GM23248 (cell line): ENCODE results near the gene COX4I1. TPM values are rescaled to one million over a fixed set of nuclear protein-coding genes. Genes with fewer than 3 reads are reported as not detected.

Source experiments
- DNase-seq: peaks from one replicate; pipeline ENCODE4 v3.0.0-alpha.2; 2015
- H2AFZ ChIP-seq: fragments of 200-600 bp; sonication (generic); 2 replicates; pipeline ENCODE4 v1.6.1; 2016; ENCODE audit warnings: antibody characterized with exemption
- H3F3A ChIP-seq: fragments of 200-600 bp; sonication (generic); 2 replicates; pipeline ENCODE4 v1.6.1; 2016; ENCODE audit warnings: mild to moderate bottlenecking, antibody characterized with exemption, mixed run types; ENCODE audit not compliant: insufficient read depth
- H3K27ac ChIP-seq: fragments of 200-600 bp; sonication (generic); 2 replicates; pipeline ENCODE4 v1.5.1; 2016; ENCODE audit warnings: mild to moderate bottlenecking
- H3K27me3 ChIP-seq: fragments of 200-600 bp; sonication (generic); replicated peaks from 2 replicates; pipeline ENCODE4 v1.6.1; 2016; ENCODE audit warnings: mild to moderate bottlenecking; ENCODE audit not compliant: insufficient read depth
- H3K36me3 ChIP-seq: fragments of 200-600 bp; sonication (generic); 2 replicates; pipeline ENCODE4 v1.6.1; 2016; ENCODE audit warnings: low read depth, mild to moderate bottlenecking
- H3K4me1 ChIP-seq: fragments of 200-600 bp; sonication (generic); 2 replicates; pipeline ENCODE4 v1.6.1; 2016; ENCODE audit warnings: mild to moderate bottlenecking; ENCODE audit not compliant: insufficient read depth
- H3K4me2 ChIP-seq: fragments of 200-600 bp; sonication (generic); one replicate; pipeline ENCODE4 v1.6.1; 2016; ENCODE audit warnings: mild to moderate bottlenecking; ENCODE audit not compliant: unreplicated experiment
- H3K4me3 ChIP-seq: fragments of 200-600 bp; sonication (generic); 2 replicates; pipeline ENCODE4 v1.5.1; 2016; ENCODE audit warnings: mild to moderate bottlenecking
- H3K79me2 ChIP-seq: fragments of 200-600 bp; sonication (generic); 2 replicates; pipeline ENCODE4 v1.6.1; 2016; ENCODE audit warnings: mild to moderate bottlenecking; ENCODE audit not compliant: insufficient read depth
- H3K9ac ChIP-seq: fragments of 200-600 bp; sonication (generic); 2 replicates; pipeline ENCODE4 v1.6.1; 2016; ENCODE audit warnings: mild to moderate bottlenecking
- H3K9me2 ChIP-seq: fragments of 200-600 bp; sonication (generic); 2 replicates; pipeline ENCODE4 v1.6.1; 2016; ENCODE audit warnings: mixed run types, mild to moderate bottlenecking, moderate library complexity; ENCODE audit not compliant: insufficient read depth
- H3K9me3 ChIP-seq: fragments of 200-600 bp; sonication (generic); one replicate; pipeline ENCODE4 v1.6.1; 2017; ENCODE audit warnings: low read depth
- H4K20me1 ChIP-seq: fragments of 200-600 bp; sonication (generic); 2 replicates; pipeline ENCODE4 v1.6.0; 2016; ENCODE audit not compliant: insufficient read depth
- EZH2 ChIP-seq: fragments of 200-600 bp; sonication (generic); IDR thresholded peaks from 2 replicates; pipeline ENCODE4 v1.6.1; 2018; ENCODE audit warnings: antibody characterized with exemption, mild to moderate bottlenecking; ENCODE audit not compliant: insufficient read depth, poor library complexity, severe bottlenecking
- EZH2phosphoT487 ChIP-seq: fragments of 200-600 bp; sonication (generic); IDR thresholded peaks from 2 replicates; pipeline ENCODE4 v1.6.1; 2018; ENCODE audit warnings: antibody characterized with exemption, moderate library complexity, mild to moderate bottlenecking, low read depth; ENCODE audit not compliant: insufficient read depth
- WGBS, 2 experiments: methylation state at CpG; one replicate each; pipeline ENCODE4 v1.1.6; 2015 to 2017; ENCODE audit warnings: low lambda C conversion rate in 2 of 2, low coverage in 1 of 2; ENCODE audit errors: missing lambda C conversion rate in 2 of 2; 5-methylcytosine and 5-hydroxymethylcytosine counted together
- in situ Hi-C: fragments of 300-500 bp; cut with MboI; formaldehyde crosslinking; loops from 2 replicates; pipeline ENCODE4 v1.15.0; 2020
- polyA plus RNA-seq: library from polyadenylated mRNA; unstranded; fragments of >200 nt; fragmentation: Nextera tagmentation; extraction: Ambion mirVana; gene quantifications from 2 replicates; pipeline ENCODE4 v1.2.1, GENCODE V29; 2016
- total RNA-seq: library from RNA; depleted of rRNA; stranded (reverse); fragments of >200 nt; shearing (Covaris generic); gene quantifications from 2 replicates; pipeline ENCODE4 v1.2.3, GENCODE V29; 2014

Gene COX4I1
- total and polyA plus RNA-seq, 2 experiments from 2014 or later: 390 to 566 TPM

- 34 to 44% methylated on average over 2 of the region's 2 CpGs for WGBS, 2 experiments
- Histone ChIP-seq H3K79me2 (no peaks in the 10 kb centered on the region), H2AFZ (peak overlapping the region; percentile 69), H3K9me2 (no peaks in the 10 kb centered on the region), H3K27ac (peak overlapping the region; percentile 69; the same call in 1 of the 2 replicates), H3K9me3 (no peaks in the 10 kb centered on the region), H3K36me3 (no peaks in the 10 kb centered on the region), H3K4me3 (no peak overlapping the region), H3F3A (peaks cover 6% of the 10 kb centered on the region; the same call in 1 of the 2 replicates), H3K4me1 (peaks cover 12% of the 10 kb centered on the region), H3K9ac (0 out of 2 replicates have a peak overlapping the region, but pooled peaks have one; percentile 59), H3K27me3 (no peaks in the 10 kb centered on the region), H3K4me2 (peak overlapping the region; percentile 57), H4K20me1 (no peaks in the 10 kb centered on the region)
- no peak for TF ChIP-seq EZH2
- TF ChIP-seq EZH2phosphoT487: no peak
- DNase-seq: peak; percentile 36
- in situ Hi-C loops: no loop called here
Measured at GRCh38 chr16:85768199-85768598, 31.3 kb upstream of the COX4I1 start.

GRCh38 chr16:85770741-85771140 lies 28.8 kb upstream of the COX4I1 start:
- peaks cover 12% of the 10 kb centered on the region for H3K4me1 ChIP-seq
- no peaks in the 10 kb centered on the region for H3K36me3 ChIP-seq
- DNase-seq: no peak
- no peak overlapping the region for H3K27ac ChIP-seq
- H3K9ac ChIP-seq: no peak overlapping the region
- H3K4me2 ChIP-seq: no peak overlapping the region
- H3K79me2 ChIP-seq: no peaks in the 10 kb centered on the region
- 96 to 97% methylated on average over 6 of the region's 6 CpGs for WGBS, 2 experiments
- no peaks in the 10 kb centered on the region for H4K20me1 ChIP-seq
- H3F3A ChIP-seq: peaks cover 6% of the 10 kb centered on the region; the same call in 1 of the 2 replicates
- no peaks in the 10 kb centered on the region for H3K9me3 ChIP-seq
- TF ChIP-seq EZH2 (no peak), EZH2phosphoT487 (no peak)
- in situ Hi-C loops: no loop called here
- no peaks in the 10 kb centered on the region for H3K27me3 ChIP-seq
- H3K9me2 ChIP-seq: no peaks in the 10 kb centered on the region
- H3K4me3 ChIP-seq: no peak overlapping the region
- no peak overlapping the region for H2AFZ ChIP-seq

GRCh38 chr16:85773044-85773443 lies 26.5 kb upstream of the COX4I1 start:
- no peak overlapping the region for H3K27ac ChIP-seq
- no peaks in the 10 kb centered on the region for H3F3A ChIP-seq
- TF ChIP-seq EZH2phosphoT487: no peak
- TF ChIP-seq EZH2: no peak
- H3K4me2 ChIP-seq: no peak overlapping the region
- H2AFZ ChIP-seq: no peak overlapping the region
- H3K9me3 ChIP-seq: no peaks in the 10 kb centered on the region
- WGBS, 2 experiments: 95 to 97% methylated on average over 6 of the region's 6 CpGs
- no peaks in the 10 kb centered on the region; the same call in 1 of the 2 replicates for H3K36me3 ChIP-seq
- H3K79me2 ChIP-seq: no peaks in the 10 kb centered on the region
- in situ Hi-C loops: no loop called here
- no peak overlapping the region for H3K9ac ChIP-seq
- no peaks in the 10 kb centered on the region for H4K20me1 ChIP-seq
- H3K4me1 ChIP-seq: peaks cover 3% of the 10 kb centered on the region; the same call in 1 of the 2 replicates
- no peaks in the 10 kb centered on the region for H3K27me3 ChIP-seq
- DNase-seq: no peak
- no peaks in the 10 kb centered on the region for H3K9me2 ChIP-seq
- H3K4me3 ChIP-seq: no peak overlapping the region

GRCh38 chr16:85774136-85774535 lies 25.4 kb upstream of the COX4I1 start:
- WGBS, 2 experiments: 79 to 80% methylated on average over 6 of the region's 6 CpGs
- TF ChIP-seq EZH2phosphoT487 (no peak), EZH2 (no peak)
- no peak overlapping the region for H3K9ac ChIP-seq

GRCh38 chr16:85774811-85775210 lies 24.7 kb upstream of the COX4I1 start:
- no peak for TF ChIP-seq EZH2
- TF ChIP-seq EZH2phosphoT487: no peak
- 97 to 98% methylated on average over 8 of the region's 8 CpGs for WGBS, 2 experiments
- H3K79me2 ChIP-seq: no peaks in the 10 kb centered on the region
- H3K4me1 ChIP-seq: no peaks in the 10 kb centered on the region
- no peak overlapping the region for H3K4me3 ChIP-seq
- DNase-seq: no peak
- H3F3A ChIP-seq: no peaks in the 10 kb centered on the region
- no peaks in the 10 kb centered on the region for H4K20me1 ChIP-seq
- H3K4me2 ChIP-seq: no peak overlapping the region
- no peak overlapping the region for H3K27ac ChIP-seq
- H2AFZ ChIP-seq: no peak overlapping the region
- H3K9me3 ChIP-seq: no peaks in the 10 kb centered on the region
- no peaks in the 10 kb centered on the region for H3K27me3 ChIP-seq
- peaks cover 17% of the 10 kb centered on the region for H3K36me3 ChIP-seq
- H3K9ac ChIP-seq: no peak overlapping the region
- no peaks in the 10 kb centered on the region for H3K9me2 ChIP-seq
- in situ Hi-C loops: no loop called here

More at GRCh38 chr16:85774136-85774535, 25.4 kb upstream of the COX4I1 start:
- no peak overlapping the region for H3K4me3 ChIP-seq
- DNase-seq: no peak
- no peaks in the 10 kb centered on the region for H3K27me3 ChIP-seq
- no peaks in the 10 kb centered on the region for H3K9me3 ChIP-seq
- H3K4me1 ChIP-seq: no peaks in the 10 kb centered on the region
- H3K36me3 ChIP-seq: peaks cover 10% of the 10 kb centered on the region
- H2AFZ ChIP-seq: no peak overlapping the region
- in situ Hi-C loops: no loop called here
- no peaks in the 10 kb centered on the region for H3K79me2 ChIP-seq
- no peaks in the 10 kb centered on the region for H3F3A ChIP-seq
- no peaks in the 10 kb centered on the region for H3K9me2 ChIP-seq
- H4K20me1 ChIP-seq: no peaks in the 10 kb centered on the region
- no peak overlapping the region for H3K4me2 ChIP-seq
- no peak overlapping the region for H3K27ac ChIP-seq
